ENCODE data around the gene KCNK3. TPM values are rescaled to one million over a fixed set of nuclear protein-coding genes. Genes with fewer than 3 reads are reported as not detected.

Gene KCNK3
- total RNA-seq, 1 experiment from 2014 or later, result 0.09 TPM

DNA sequence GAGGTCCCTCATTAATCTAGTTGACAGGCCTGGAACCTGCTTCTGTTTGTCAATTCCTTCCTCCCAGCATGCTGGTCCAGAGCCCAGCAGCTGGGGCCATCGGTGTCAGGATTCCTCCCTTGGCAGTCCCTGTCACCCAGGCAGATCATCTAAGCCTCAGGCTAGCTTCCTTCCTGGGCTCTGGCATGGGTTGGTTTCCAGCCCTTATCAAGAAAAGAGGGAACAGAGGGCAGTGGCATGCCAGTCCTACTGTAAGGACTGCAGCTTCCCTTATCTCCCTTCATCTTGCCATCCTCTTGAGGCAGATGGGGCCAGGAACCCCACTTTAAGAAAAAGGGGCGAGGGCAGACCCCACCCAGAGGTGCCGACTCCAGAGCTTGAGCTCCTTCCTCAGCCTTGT is 10.9 kb upstream of the KCNK3 start:
- Histone ChIP-seq H3K9ac (ENCODE audit: extremely low read depth, insufficient read length, low read length) (no peak overlapping the region), H3K56ac (ENCODE audit: insufficient read length, low read depth, low read length) (no peak overlapping the region), H3K14ac (ENCODE audit: insufficient read depth, low read length) (no peak overlapping the region), H3K23me2 (ENCODE audit: insufficient read length, low read depth, low read length, poor library complexity, severe bottlenecking) (no peaks in the 10 kb centered on the region), H3K4me2 (ENCODE audit: insufficient read depth, insufficient read length, low read length) (no peak overlapping the region), H4K91ac (ENCODE audit: insufficient read length, low read depth, low read length) (no peak overlapping the region), H2BK15ac (ENCODE audit: low read depth, low read length) (no peak overlapping the region), H2AFZ (ENCODE audit: low read length) (no peak overlapping the region), H3K27me3 (ENCODE audit: insufficient read depth, low read length) (no peaks in the 10 kb centered on the region), H2BK20ac (ENCODE audit: low read depth, low read length, poor library complexity, severe bottlenecking) (no peak overlapping the region), H2AK5ac (ENCODE audit: insufficient read length, low read length) (no peak overlapping the region), H2BK120ac (ENCODE audit: low read depth, low read length, poor library complexity, severe bottlenecking) (no peak overlapping the region), H3T11ph (ENCODE audit: low read length) (no peak overlapping the region), H4K8ac (replicated peaks; ENCODE audit: insufficient read length, low read depth, low read length) (no peak overlapping the region), H3K23ac (ENCODE audit: insufficient read length, low read depth, low read length) (no peak overlapping the region), H2BK5ac (ENCODE audit: insufficient read length, low read length) (no peak overlapping the region), H4K5ac (ENCODE audit: insufficient read length, low read depth, low read length) (no peak overlapping the region), H3K79me2 (ENCODE audit: insufficient read depth, low read length) (no peaks in the 10 kb centered on the region), H3K18ac (ENCODE audit: insufficient read length, low read depth, low read length) (no peak overlapping the region), H3K79me1 (ENCODE audit: insufficient read depth, low read depth, low read length, poor library complexity, severe bottlenecking) (no peaks in the 10 kb centered on the region), H2BK12ac (ENCODE audit: insufficient read length, low read depth, low read length) (no peak overlapping the region), H3K4ac (ENCODE audit: low read depth, low read length) (no peak overlapping the region), H3K27ac (ENCODE audit: insufficient read length, low read depth, low read length) (no peak overlapping the region), H3K4me1 (ENCODE audit: insufficient read depth, low read length) (no peaks in the 10 kb centered on the region), H3K9me3 (ENCODE audit: control insufficient read depth, low read depth, low read length) (no peaks in the 10 kb centered on the region), H4K20me1 (ENCODE audit: control insufficient read depth, insufficient read depth, insufficient read length) (no peaks in the 10 kb centered on the region)
- H3K4me1 Mint-ChIP-seq, result peaks cover 9% of the 10 kb centered on the region in 2 experiments; a peak in 3 of 4 replicates
- H3K27ac Mint-ChIP-seq, result no peak overlapping the region
- DNase-seq, result no peak
- H3K4me3 Mint-ChIP-seq, result no peak overlapping the region
- peaks cover 8 to 13% of the 10 kb centered on the region in 2 experiments; a peak in 3 of 5 replicates for H3K9me3 Mint-ChIP-seq
- TF ChIP-seq, protein P1, sequence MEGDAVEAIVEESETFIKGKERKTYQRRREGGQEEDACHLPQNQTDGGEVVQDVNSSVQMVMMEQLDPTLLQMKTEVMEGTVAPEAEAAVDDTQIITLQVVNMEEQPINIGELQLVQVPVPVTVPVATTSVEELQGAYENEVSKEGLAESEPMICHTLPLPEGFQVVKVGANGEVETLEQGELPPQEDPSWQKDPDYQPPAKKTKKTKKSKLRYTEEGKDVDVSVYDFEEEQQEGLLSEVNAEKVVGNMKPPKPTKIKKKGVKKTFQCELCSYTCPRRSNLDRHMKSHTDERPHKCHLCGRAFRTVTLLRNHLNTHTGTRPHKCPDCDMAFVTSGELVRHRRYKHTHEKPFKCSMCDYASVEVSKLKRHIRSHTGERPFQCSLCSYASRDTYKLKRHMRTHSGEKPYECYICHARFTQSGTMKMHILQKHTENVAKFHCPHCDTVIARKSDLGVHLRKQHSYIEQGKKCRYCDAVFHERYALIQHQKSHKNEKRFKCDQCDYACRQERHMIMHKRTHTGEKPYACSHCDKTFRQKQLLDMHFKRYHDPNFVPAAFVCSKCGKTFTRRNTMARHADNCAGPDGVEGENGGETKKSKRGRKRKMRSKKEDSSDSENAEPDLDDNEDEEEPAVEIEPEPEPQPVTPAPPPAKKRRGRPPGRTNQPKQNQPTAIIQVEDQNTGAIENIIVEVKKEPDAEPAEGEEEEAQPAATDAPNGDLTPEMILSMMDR (conservative IDR thresholded peaks at IDR 0.05), result no peak
- peaks cover 0 to 7% (median 7%) of the 10 kb centered on the region in 3 experiments; a peak in 3 of 7 replicates for H3K36me3 Mint-ChIP-seq (ENCODE audit: insufficient read depth in 1 of 3, low read depth in 3 of 3)
- H3K27me3 Mint-ChIP-seq (ENCODE audit: low read depth), result peaks cover 63% of the 10 kb centered on the region
- no CpG with 5 or more reads among the region's 3 CpGs for WGBS (ENCODE audit: extremely low coverage, insufficient read length, low lambda C conversion rate)

Data from H9 (cell line).